Activated naive CD4-positive, alpha-beta T cell treated with anti-CD3 and anti-CD28 coated beads for 36 hours (primary cell): ENCODE measurements around the gene WDFY1. TPM values are rescaled to one million over a fixed set of nuclear protein-coding genes. Genes with fewer than 3 reads are reported as not detected.
"Not testable (repeated sequence)": the region's sequence is repeated elsewhere in the genome, so short reads cannot be mapped to it uniquely, and the experiment has no call there.

Experiments
- CTCF ChIA-PET: fragments of 350-600 bp; sonication (Branson Sonifier 250); formaldehyde crosslinking; loops from one replicate; lab custom pipeline; 2021; ENCODE audit warnings: antibody characterized with exemption; lab: Charles Lee
- DNase-seq: peaks from one replicate; pipeline ENCODE4 v3.0.0-alpha.2; 2020
- H3K27ac Mint-ChIP-seq: one replicate; pipeline ENCODE4 v1.8.0; 2021; ENCODE audit warnings: mild to moderate bottlenecking, mixed read lengths
- H3K27me3 Mint-ChIP-seq: one replicate; pipeline ENCODE4 v1.8.0; 2021; ENCODE audit warnings: low read depth, mixed read lengths
- H3K36me3 Mint-ChIP-seq: one replicate; pipeline ENCODE4 v1.8.0; 2021; ENCODE audit warnings: low read depth, mixed read lengths
- H3K4me1 Mint-ChIP-seq: one replicate; pipeline ENCODE4 v1.8.0; 2021; ENCODE audit warnings: low read depth, mixed read lengths
- H3K4me3 Mint-ChIP-seq: one replicate; pipeline ENCODE4 v1.8.0; 2021; ENCODE audit warnings: mild to moderate bottlenecking, moderate library complexity, mixed read lengths
- H3K9me3 Mint-ChIP-seq: one replicate; pipeline ENCODE4 v1.8.0; 2021; ENCODE audit warnings: mixed read lengths
- intact Hi-C: fragments of 100-400 bp; cut with micrococcal nuclease; formaldehyde crosslinking; loops from one replicate; pipeline ENCODE4 v1.15.1; 2023
- total RNA-seq, 2 experiments: library from RNA; stranded (reverse); gene quantifications; one replicate each; pipeline ENCODE4 v1.2.3, GENCODE V29; 2021

WDFY1 gene
- total RNA-seq, 2 experiments from 2014 or later = 39.4 to 39.9 TPM

DNA sequence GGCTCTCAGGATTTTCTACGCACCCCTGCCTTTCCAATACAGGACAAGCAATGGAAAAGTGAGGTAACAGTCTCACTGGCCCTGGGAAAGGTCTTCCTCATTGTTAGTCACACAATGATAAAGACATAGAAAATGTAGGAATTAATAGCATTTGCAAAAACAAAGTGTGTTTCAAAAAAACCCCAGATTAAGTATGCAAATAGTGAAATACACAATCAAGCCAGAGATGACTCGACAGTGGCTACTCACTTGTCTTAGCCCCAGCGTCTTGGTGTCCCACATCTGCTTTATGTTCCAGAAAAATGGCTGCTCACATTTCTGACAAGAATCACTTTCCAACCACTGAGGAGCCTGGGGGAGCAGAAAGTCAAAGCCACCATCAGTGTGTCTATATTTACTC, 60.7 kb downstream of the WDFY1 start:
- H3K27ac Mint-ChIP-seq = no peak overlapping the region
- no peaks in the 10 kb centered on the region for H3K27me3 Mint-ChIP-seq
- intact Hi-C loops = no loop called here
- peaks cover 3% of the 10 kb centered on the region for H3K4me1 Mint-ChIP-seq
- no peak overlapping the region for H3K4me3 Mint-ChIP-seq
- H3K9me3 Mint-ChIP-seq = peaks cover 4% of the 10 kb centered on the region
- no peak for DNase-seq
- peaks cover 32% of the 10 kb centered on the region for H3K36me3 Mint-ChIP-seq
- CTCF ChIA-PET = no interaction called here

DNA sequence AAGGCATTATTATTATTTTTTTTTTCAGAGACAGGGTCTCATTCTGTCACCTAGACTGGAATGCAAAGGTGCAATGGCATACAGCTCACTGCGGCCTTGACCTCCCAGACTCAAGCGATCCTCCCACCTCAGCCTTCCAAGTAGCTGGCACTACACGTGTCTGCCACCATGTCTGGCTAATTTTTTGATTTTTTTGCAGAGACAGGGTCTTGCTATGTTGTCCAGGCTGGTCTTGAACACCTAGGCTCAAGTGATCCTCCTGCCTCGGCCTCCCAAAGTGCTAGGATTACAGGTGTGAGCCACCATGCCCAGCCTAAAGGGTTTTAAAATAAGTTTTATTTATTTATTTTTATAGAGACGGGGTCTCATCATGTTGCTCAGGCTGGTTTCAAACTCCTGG, 62.4 kb downstream of the WDFY1 start:
- Mint-ChIP-seq H3K4me1 (no peaks in the 10 kb centered on the region), H3K27ac (no peak overlapping the region), H3K36me3 (peaks cover 33% of the 10 kb centered on the region), H3K27me3 (no peaks in the 10 kb centered on the region), H3K4me3 (no peak overlapping the region), H3K9me3 (no peaks in the 10 kb centered on the region)
- no peak for DNase-seq
- intact Hi-C loops = no loop called here
- CTCF ChIA-PET = interaction anchor here (0.6 to 0.8 kb wide), 2 partner anchors 14 to 764 kb away, joined by 3 read pairs; no protein-coding TSS in a partner anchor

DNA sequence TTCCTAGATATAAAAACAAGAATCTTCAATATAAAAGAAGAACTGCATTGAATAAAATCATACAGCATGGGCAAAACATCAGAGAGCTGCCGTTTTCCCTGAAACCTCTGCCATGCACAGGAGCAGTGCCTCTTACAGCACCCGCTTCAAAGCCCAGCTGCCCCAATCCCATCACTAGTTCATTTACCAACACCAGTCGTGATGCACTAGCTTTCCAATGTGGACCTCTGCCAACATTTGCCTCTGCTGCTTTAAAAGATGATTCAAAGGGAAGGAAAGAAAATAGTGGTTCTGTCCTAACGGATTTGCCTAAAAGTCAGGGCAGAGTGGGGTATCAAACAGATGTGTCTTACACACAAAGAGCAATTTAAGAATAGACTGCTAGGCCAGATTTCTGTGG, 64.3 kb downstream of the WDFY1 start:
- H3K27ac Mint-ChIP-seq = no peak overlapping the region
- CTCF ChIA-PET = no interaction called here
- H3K27me3 Mint-ChIP-seq = no peaks in the 10 kb centered on the region
- H3K9me3 Mint-ChIP-seq = no peaks in the 10 kb centered on the region
- H3K4me1 Mint-ChIP-seq = no peaks in the 10 kb centered on the region
- DNase-seq = no peak
- no peak overlapping the region for H3K4me3 Mint-ChIP-seq
- H3K36me3 Mint-ChIP-seq = peaks cover 36% of the 10 kb centered on the region
- intact Hi-C loops = no loop called here

DNA sequence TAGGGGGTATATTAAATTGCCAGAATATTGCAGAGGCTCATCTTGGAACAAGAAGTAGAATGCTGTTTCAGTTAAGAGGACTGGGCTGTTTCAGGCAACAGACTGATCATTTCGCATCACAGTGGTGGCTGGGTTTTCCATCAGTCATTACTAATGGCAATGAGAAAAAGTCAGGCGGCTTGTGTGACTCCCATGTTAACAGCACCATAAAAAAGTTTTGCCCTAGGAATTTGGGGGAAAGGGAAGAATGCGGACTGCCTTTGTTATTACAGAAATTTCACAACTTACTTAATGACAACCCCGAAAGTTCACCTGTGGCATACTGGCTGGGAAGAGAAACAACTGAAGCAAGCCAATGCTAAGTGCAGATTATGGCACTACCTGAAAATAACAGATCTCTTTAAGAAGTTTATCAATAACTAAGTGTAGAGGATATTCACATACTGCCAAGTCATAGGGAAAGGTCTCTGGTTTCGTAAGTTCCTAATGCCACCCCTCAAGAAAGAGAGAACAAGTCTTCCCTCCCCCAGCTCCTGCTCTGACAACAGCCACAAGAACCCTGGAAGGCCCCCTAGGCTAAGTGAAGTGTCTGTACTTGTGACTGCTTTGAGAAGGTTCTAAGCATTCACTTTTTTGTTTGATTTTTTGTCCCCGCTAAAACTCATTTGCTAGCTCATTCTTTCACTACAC, 67.3 kb downstream of the WDFY1 start:
- no peaks in the 10 kb centered on the region for H3K27me3 Mint-ChIP-seq
- H3K27ac Mint-ChIP-seq = no peak overlapping the region
- CTCF ChIA-PET = no interaction called here
- no peak overlapping the region for H3K4me3 Mint-ChIP-seq
- H3K36me3 Mint-ChIP-seq = peaks cover 38% of the 10 kb centered on the region
- H3K4me1 Mint-ChIP-seq = no peaks in the 10 kb centered on the region
- no peak for DNase-seq
- H3K9me3 Mint-ChIP-seq = no peaks in the 10 kb centered on the region
- intact Hi-C loops = no loop called here

- Mint-ChIP-seq H3K9me3 (no peaks in the 10 kb centered on the region), H3K4me3 (no peak overlapping the region), H3K27me3 (no peaks in the 10 kb centered on the region), H3K36me3 (peaks cover 37% of the 10 kb centered on the region), H3K4me1 (no peaks in the 10 kb centered on the region), H3K27ac (no peak overlapping the region)
- CTCF ChIA-PET = no interaction called here
- DNase-seq = no peak
- intact Hi-C loops = no loop called here
These were observed 71.5 kb downstream of the WDFY1 start for GRCh38 chr2:223873672-223874071.

DNA sequence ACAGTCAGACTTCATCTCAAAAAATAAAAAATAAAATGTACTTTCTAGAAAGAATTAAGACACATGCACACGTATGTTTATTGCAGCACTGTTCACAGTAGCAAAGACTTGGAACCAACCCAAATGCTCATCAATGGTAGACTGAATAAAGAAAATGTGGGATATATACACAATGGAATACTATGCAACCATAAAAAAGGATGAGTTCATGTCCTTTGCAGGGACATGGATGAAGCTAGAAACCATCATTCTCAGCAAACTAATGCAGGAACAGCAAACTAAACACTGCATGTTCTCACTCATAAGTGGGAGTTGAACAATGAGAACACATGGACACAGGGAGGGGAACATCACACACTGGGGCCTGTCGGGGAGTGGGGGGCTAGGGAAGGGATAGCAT, 72.4 kb downstream of the WDFY1 start:
- H3K4me3 Mint-ChIP-seq, H3K9me3 Mint-ChIP-seq, H3K4me1 Mint-ChIP-seq, H3K27ac Mint-ChIP-seq, H3K27me3 Mint-ChIP-seq, DNase-seq, CTCF ChIA-PET, intact Hi-C loops: not testable (repeated sequence)
- peaks cover 29% of the 10 kb centered on the region for H3K36me3 Mint-ChIP-seq

GRCh38 chr2:223871661-223872060, 73.5 kb downstream of the WDFY1 start:
- H3K4me3 Mint-ChIP-seq, intact Hi-C loops, H3K27me3 Mint-ChIP-seq, H3K4me1 Mint-ChIP-seq, CTCF ChIA-PET, DNase-seq, H3K27ac Mint-ChIP-seq, H3K9me3 Mint-ChIP-seq: not testable (repeated sequence)
- H3K36me3 Mint-ChIP-seq = peaks cover 23% of the 10 kb centered on the region

- H3K27me3 Mint-ChIP-seq = no peaks in the 10 kb centered on the region
- no peak overlapping the region for H3K4me3 Mint-ChIP-seq
- H3K4me1 Mint-ChIP-seq = peaks cover 7% of the 10 kb centered on the region
- peaks cover 23% of the 10 kb centered on the region for H3K36me3 Mint-ChIP-seq
- H3K9me3 Mint-ChIP-seq = no peaks in the 10 kb centered on the region
- CTCF ChIA-PET = no interaction called here
- DNase-seq = no peak
- no peak overlapping the region for H3K27ac Mint-ChIP-seq
- intact Hi-C loops = no loop called here
These were observed 74.1 kb downstream of the WDFY1 start for GRCh38 chr2:223870840-223871611.

- H3K4me1 Mint-ChIP-seq = peaks cover 21% of the 10 kb centered on the region
- H3K36me3 Mint-ChIP-seq = peaks cover 15% of the 10 kb centered on the region
- CTCF ChIA-PET = interaction anchor here (0.6 kb wide), 1 partner anchor 14 kb away, joined by 3 read pairs; no protein-coding TSS in a partner anchor
- no peak overlapping the region for H3K27ac Mint-ChIP-seq
- DNase-seq = no peak
- H3K27me3 Mint-ChIP-seq = no peaks in the 10 kb centered on the region
- intact Hi-C loops = no loop called here
- H3K9me3 Mint-ChIP-seq = no peaks in the 10 kb centered on the region
- H3K4me3 Mint-ChIP-seq = no peak overlapping the region
These were observed 77.1 kb downstream of the WDFY1 start for GRCh38 chr2:223868005-223868404.

GRCh38 chr2:223865907-223866508, 79.1 kb downstream of the WDFY1 start:
- Mint-ChIP-seq H3K27me3 (no peaks in the 10 kb centered on the region), H3K9me3 (no peaks in the 10 kb centered on the region), H3K4me1 (peaks cover 21% of the 10 kb centered on the region), H3K36me3 (peaks cover 7% of the 10 kb centered on the region), H3K4me3 (no peak overlapping the region), H3K27ac (no peak overlapping the region)
- intact Hi-C loops = no loop called here
- DNase-seq = no peak
- CTCF ChIA-PET = no interaction called here

- no peak overlapping the region for H3K27ac Mint-ChIP-seq
- no peaks in the 10 kb centered on the region for H3K27me3 Mint-ChIP-seq
- H3K36me3 Mint-ChIP-seq = peaks cover 3% of the 10 kb centered on the region
- no peaks in the 10 kb centered on the region for H3K9me3 Mint-ChIP-seq
- H3K4me3 Mint-ChIP-seq = no peak overlapping the region
- CTCF ChIA-PET = interaction anchor here (0.6 to 1.0 kb wide), 2 partner anchors 24 to 1188 kb away, joined by 3 to 6 read pairs; no protein-coding TSS in a partner anchor
- intact Hi-C loops = no loop called here
- DNase-seq = no peak
- H3K4me1 Mint-ChIP-seq = peaks cover 21% of the 10 kb centered on the region
These were observed 80.0 kb downstream of the WDFY1 start for GRCh38 chr2:223865124-223865523.

GRCh38 chr2:223863491-223863890, 81.6 kb downstream of the WDFY1 start:
- DNase-seq = no peak
- Mint-ChIP-seq H3K9me3 (no peaks in the 10 kb centered on the region), H3K4me1 (peaks cover 21% of the 10 kb centered on the region), H3K36me3 (no peaks in the 10 kb centered on the region), H3K4me3 (no peak overlapping the region), H3K27me3 (no peaks in the 10 kb centered on the region), H3K27ac (no peak overlapping the region)
- CTCF ChIA-PET = interaction anchor here (0.6 to 0.7 kb wide), 2 partner anchors 86 to 962 kb away, joined by 3 to 5 read pairs; no protein-coding TSS in a partner anchor
- intact Hi-C loops = no loop called here
